Thyroid gland (tissue), 4 donors: ENCODE measurements around the gene ANKRD7.

ENCODE experiments used
- CTCF ChIP-seq, 6 experiments: fragments of 200-600 bp in 3 of 6; fragments of 450-650 bp in 3 of 6; sonication (generic) in 3 of 6; IDR thresholded peaks; one replicate each; pipeline ENCODE4 v1.5.1; 2016 to 2019; ENCODE audit warnings: antibody characterized with exemption in 6 of 6, mild to moderate bottlenecking in 2 of 6, inconsistent platforms in 1 of 6, moderate library complexity in 1 of 6
- POLR2A ChIP-seq, 2 donors: fragments of 450-650 bp; IDR thresholded peaks; one replicate each; pipeline ENCODE4 v1.6.1; 2017; ENCODE audit warnings: antibody characterized with exemption in 2 of 2, mild to moderate bottlenecking in 2 of 2, moderate library complexity in 1 of 2

DNA sequence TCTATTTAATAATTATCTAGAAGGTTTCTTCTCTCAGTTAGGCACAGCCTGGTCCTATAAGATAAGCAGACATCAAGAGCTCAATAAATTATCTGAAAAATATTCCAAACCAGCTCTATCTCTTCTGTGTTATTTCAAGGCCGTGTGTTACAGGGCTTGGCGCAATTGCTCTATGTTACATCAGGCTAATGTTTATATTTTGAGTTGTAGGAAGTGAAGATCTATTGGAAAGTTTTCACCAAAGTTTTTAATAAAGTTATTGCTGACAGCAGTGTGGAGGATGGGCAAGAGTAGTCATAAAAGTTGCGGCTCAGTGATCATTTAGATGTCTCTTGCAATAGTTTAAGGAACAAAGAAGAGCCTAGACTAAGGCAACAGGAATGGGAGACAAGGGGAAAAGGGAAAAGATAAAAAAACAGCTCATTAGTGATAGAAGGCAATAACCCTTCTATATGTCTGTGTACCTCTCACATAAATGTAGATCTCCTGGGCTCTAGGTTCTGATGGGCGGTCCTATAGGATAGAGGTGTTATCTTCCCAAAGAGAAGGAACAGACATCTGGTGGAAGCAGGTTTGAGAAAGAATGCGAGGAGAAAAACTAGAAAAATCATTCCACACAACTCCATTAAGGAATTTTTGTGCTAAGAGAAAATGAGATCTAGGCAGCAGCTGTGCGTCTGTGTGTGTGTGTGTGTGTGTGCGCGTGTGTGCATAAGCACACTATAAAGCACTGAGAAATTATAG lies 5.9 kb upstream of the ANKRD7 start:
- TF ChIP-seq CTCF (IDR thresholded peaks at IDR 0.05) (no peak), POLR2A (IDR thresholded peaks at IDR 0.05) (no peak)
